Medulla oblongata (tissue), 1 donor: Measurements from ENCODE around the gene OR6P1.

ENCODE experiments used
- DNase-seq: peaks from one replicate; pipeline ENCODE4 v3.0.0-alpha.2; 2015; ENCODE audit errors: extremely low spot score

The OR6P1 gene

DNA sequence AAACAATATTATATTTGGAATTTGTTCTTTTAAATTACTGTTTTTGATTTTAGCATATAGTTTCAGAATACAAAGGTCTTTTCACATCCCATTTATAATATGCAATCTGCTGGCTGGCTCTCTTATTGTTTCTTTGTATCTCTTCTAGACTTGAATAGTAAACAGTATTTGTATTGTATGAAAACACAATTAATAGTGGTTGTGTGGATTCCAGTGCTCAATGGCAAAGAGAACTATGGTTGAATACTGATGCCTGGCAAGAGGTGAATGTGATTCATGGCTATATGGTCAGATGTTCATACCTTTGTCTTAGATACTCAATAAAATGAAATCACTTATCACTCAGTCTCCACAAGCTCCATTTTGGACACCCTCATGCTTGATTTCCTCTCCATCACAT lies 53.4 kb downstream of the OR6P1 start:
- peak; percentile 30 for DNase-seq
